ENCODE results near the gene SIGMAR1.

Gene SIGMAR1

GRCh38 chr9:34588671-34589635 lies 48.6 kb downstream of the SIGMAR1 start:
- TF ChIP-seq ZFP3 (CRISPR knock-in tag; IDR thresholded peaks at IDR 0.05) (no peak), OSR1 (CRISPR knock-in tag; IDR thresholded peaks at IDR 0.05) (no peak), ZNF565 (CRISPR knock-in tag; conservative IDR thresholded peaks at IDR 0.05; ENCODE audit: low read depth) (no peak), TCF4 (CRISPR knock-in tag; IDR thresholded peaks at IDR 0.05; ENCODE audit: borderline replicate concordance) (no peak), RARB (CRISPR knock-in tag; IDR thresholded peaks at IDR 0.05) (no peak), TSHZ2 (CRISPR knock-in tag; IDR thresholded peaks at IDR 0.05) (no peak), PPARA (CRISPR knock-in tag; IDR thresholded peaks at IDR 0.05; ENCODE audit: borderline replicate concordance) (no peak), SNAI2 (CRISPR knock-in tag; IDR thresholded peaks at IDR 0.05) (no peak)
- ATAC-seq, result no peak

- ATAC-seq, result no peak
- TF ChIP-seq CSRNP3 (CRISPR knock-in tag; IDR thresholded peaks at IDR 0.05) (no peak), ZFP30 (CRISPR knock-in tag; IDR thresholded peaks at IDR 0.05) (no peak)
Measured at GRCh38 chr9:34587271-34587670, 50.3 kb downstream of the SIGMAR1 start.

- no peak for ATAC-seq
- no peak for TF ChIP-seq TSHZ2 (CRISPR knock-in tag; IDR thresholded peaks at IDR 0.05)
- no peak for TF ChIP-seq ZC3H10 (CRISPR knock-in tag; IDR thresholded peaks at IDR 0.05)
- TF ChIP-seq SNAI2 (CRISPR knock-in tag; IDR thresholded peaks at IDR 0.05), result no peak
Measured at GRCh38 chr9:34585946-34586669, 51.5 kb downstream of the SIGMAR1 start.

- ATAC-seq, result no peak
- TF ChIP-seq ZFP30 (CRISPR knock-in tag; IDR thresholded peaks at IDR 0.05) (no peak), CREB5 (CRISPR knock-in tag; IDR thresholded peaks at IDR 0.05; ENCODE audit: low read depth) (no peak)
Measured at GRCh38 chr9:34584970-34585369, 52.6 kb downstream of the SIGMAR1 start.
